Measurements from ENCODE around the gene PXYLP1.

DNA sequence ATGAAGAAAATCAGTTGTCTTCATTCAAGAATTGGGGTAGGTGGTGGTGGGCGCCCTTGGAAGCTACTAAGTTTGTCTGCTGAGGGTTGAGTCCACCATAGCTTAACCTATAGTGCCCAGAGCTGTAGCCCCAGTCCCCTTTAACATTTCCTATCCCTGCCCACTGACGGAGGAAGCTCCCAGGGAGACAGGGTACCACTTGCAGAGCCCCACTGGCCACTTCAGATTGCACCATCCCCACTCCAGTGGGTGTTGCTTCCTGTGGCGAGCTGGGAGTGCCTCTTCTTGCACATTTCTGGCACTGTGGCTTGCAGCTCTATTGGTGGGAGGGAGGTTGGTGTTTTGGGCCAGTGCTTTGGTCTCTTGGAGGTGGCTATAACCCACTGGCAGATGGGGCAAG is 2.7 kb downstream of the PXYLP1 start:
- no peak for TF ChIP-seq TAF1 (IDR thresholded peaks at IDR 0.05; ENCODE audit: low read depth)
- no peak for TF ChIP-seq YY1 (IDR thresholded peaks at IDR 0.05; ENCODE audit: low read depth)
- no peak for TF ChIP-seq EP300 (IDR thresholded peaks at IDR 0.05; ENCODE audit: borderline replicate concordance)
- no peak for TF ChIP-seq RAD21 (IDR thresholded peaks at IDR 0.05; ENCODE audit: low read depth)
- TF ChIP-seq CREB1 (IDR thresholded peaks at IDR 0.05; ENCODE audit: low read depth): no peak
- TF ChIP-seq, protein P1, sequence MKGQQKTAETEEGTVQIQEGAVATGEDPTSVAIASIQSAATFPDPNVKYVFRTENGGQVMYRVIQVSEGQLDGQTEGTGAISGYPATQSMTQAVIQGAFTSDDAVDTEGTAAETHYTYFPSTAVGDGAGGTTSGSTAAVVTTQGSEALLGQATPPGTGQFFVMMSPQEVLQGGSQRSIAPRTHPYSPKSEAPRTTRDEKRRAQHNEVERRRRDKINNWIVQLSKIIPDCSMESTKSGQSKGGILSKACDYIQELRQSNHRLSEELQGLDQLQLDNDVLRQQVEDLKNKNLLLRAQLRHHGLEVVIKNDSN (IDR thresholded peaks at IDR 0.05): no peak
- TF ChIP-seq TEAD4 (IDR thresholded peaks at IDR 0.05): no peak
